ENCODE measurements around the gene TRUB1.

TRUB1 gene

GRCh38 chr10:114897593-114897992, 40.4 kb upstream of the TRUB1 start:
- no peak for TF ChIP-seq CTCF (IDR thresholded peaks at IDR 0.05; ENCODE audit: low read depth, low read length)
- no peak for TF ChIP-seq EZH2phosphoT487 (IDR thresholded peaks at IDR 0.05; ENCODE audit: low read depth)
- Histone ChIP-seq H3K36me3 (replicated peaks; ENCODE audit: low read depth, low read length) (no peaks in the 10 kb centered on the region), H2AFZ (ENCODE audit: low read depth, low read length) (no peak overlapping the region), H3K4me1 (ENCODE audit: low read length) (no peaks in the 10 kb centered on the region), H3K9ac (ENCODE audit: low read length) (no peak overlapping the region), H4K20me1 (ENCODE audit: insufficient read depth, low read length) (no peaks in the 10 kb centered on the region), H3K4me3 (ENCODE audit: low read length) (no peak overlapping the region), H3K79me2 (ENCODE audit: low read length) (no peaks in the 10 kb centered on the region), H3K27ac (ENCODE audit: low read length) (no peak overlapping the region), H3K9me3 (ENCODE audit: insufficient read depth, low read length) (no peaks in the 10 kb centered on the region), H3K27me3 (ENCODE audit: low read depth, low read length) (no peaks in the 10 kb centered on the region), H3K4me2 (ENCODE audit: low read length) (no peak overlapping the region)

- Histone ChIP-seq H2AFZ (ENCODE audit: low read depth, low read length) (no peak overlapping the region), H3K4me1 (ENCODE audit: low read length) (no peaks in the 10 kb centered on the region), H3K79me2 (ENCODE audit: low read length) (no peaks in the 10 kb centered on the region), H3K27ac (ENCODE audit: low read length) (no peak overlapping the region), H3K27me3 (ENCODE audit: low read depth, low read length) (no peaks in the 10 kb centered on the region), H3K4me2 (ENCODE audit: low read length) (no peak overlapping the region), H3K36me3 (replicated peaks; ENCODE audit: low read depth, low read length) (no peaks in the 10 kb centered on the region), H3K9me3 (ENCODE audit: insufficient read depth, low read length) (no peaks in the 10 kb centered on the region), H3K9ac (ENCODE audit: low read length) (no peak overlapping the region), H4K20me1 (ENCODE audit: insufficient read depth, low read length) (no peaks in the 10 kb centered on the region), H3K4me3 (ENCODE audit: low read length) (no peak overlapping the region)
- TF ChIP-seq CTCF (IDR thresholded peaks at IDR 0.05; ENCODE audit: low read depth, low read length) (no peak), EZH2phosphoT487 (IDR thresholded peaks at IDR 0.05; ENCODE audit: low read depth) (no peak)
Measured at GRCh38 chr10:114899982-114900381, 38.0 kb upstream of the TRUB1 start.

GRCh38 chr10:114900658-114901057, 37.3 kb upstream of the TRUB1 start:
- Histone ChIP-seq H3K4me2 (ENCODE audit: low read length) (no peak overlapping the region), H3K4me3 (ENCODE audit: low read length) (no peak overlapping the region), H3K9ac (ENCODE audit: low read length) (no peak overlapping the region), H3K27ac (ENCODE audit: low read length) (no peak overlapping the region), H3K36me3 (replicated peaks; ENCODE audit: low read depth, low read length) (no peaks in the 10 kb centered on the region), H4K20me1 (ENCODE audit: insufficient read depth, low read length) (no peaks in the 10 kb centered on the region), H2AFZ (ENCODE audit: low read depth, low read length) (no peak overlapping the region), H3K79me2 (ENCODE audit: low read length) (no peaks in the 10 kb centered on the region), H3K27me3 (ENCODE audit: low read depth, low read length) (no peaks in the 10 kb centered on the region), H3K4me1 (ENCODE audit: low read length) (no peaks in the 10 kb centered on the region), H3K9me3 (ENCODE audit: insufficient read depth, low read length) (no peaks in the 10 kb centered on the region)
- no peak for TF ChIP-seq EZH2phosphoT487 (IDR thresholded peaks at IDR 0.05; ENCODE audit: low read depth)
- TF ChIP-seq CTCF (IDR thresholded peaks at IDR 0.05; ENCODE audit: low read depth, low read length) = no peak

GRCh38 chr10:114902151-114902550, 35.8 kb upstream of the TRUB1 start:
- peaks cover under 1% of the 10 kb centered on the region; the same call in 1 of the 2 replicates for H3K4me1 ChIP-seq (ENCODE audit: low read length)
- no peaks in the 10 kb centered on the region for H4K20me1 ChIP-seq (ENCODE audit: insufficient read depth, low read length)
- no peak overlapping the region for H2AFZ ChIP-seq (ENCODE audit: low read depth, low read length)
- no peak overlapping the region for H3K4me3 ChIP-seq (ENCODE audit: low read length)
- no peak overlapping the region for H3K27ac ChIP-seq (ENCODE audit: low read length)
- H3K79me2 ChIP-seq (ENCODE audit: low read length) = no peaks in the 10 kb centered on the region
- no peak overlapping the region for H3K9ac ChIP-seq (ENCODE audit: low read length)
- H3K27me3 ChIP-seq (ENCODE audit: low read depth, low read length) = no peaks in the 10 kb centered on the region
- no peaks in the 10 kb centered on the region for H3K36me3 ChIP-seq (replicated peaks; ENCODE audit: low read depth, low read length)
- TF ChIP-seq CTCF (IDR thresholded peaks at IDR 0.05; ENCODE audit: low read depth, low read length) = no peak
- TF ChIP-seq EZH2phosphoT487 (IDR thresholded peaks at IDR 0.05; ENCODE audit: low read depth) = no peak
- H3K4me2 ChIP-seq (ENCODE audit: low read length) = no peak overlapping the region
- no peaks in the 10 kb centered on the region for H3K9me3 ChIP-seq (ENCODE audit: insufficient read depth, low read length)

Data from OCI-LY3 (cell line).